GM23338 (cell line): ENCODE data around the gene FAT1. TPM values are rescaled to one million over a fixed set of nuclear protein-coding genes. Genes with fewer than 3 reads are reported as not detected.

Experiments
- ATAC-seq: fragments of 200-7000 bp; cut with Tn5 transposase; 3 replicates; pipeline ENCODE4 v1.9.1; 2020
- DNase-seq: peaks from one replicate; pipeline ENCODE4 v3.0.0-alpha.2; 2015; ENCODE audit warnings: low spot score
- H2AFZ ChIP-seq: fragments of 200-600 bp; sonication (generic); 2 replicates; pipeline ENCODE4 v1.8.0; 2016; ENCODE audit warnings: antibody characterized with exemption, mild to moderate bottlenecking, moderate library complexity
- H3F3A ChIP-seq: fragments of 200-600 bp; sonication (generic); replicated peaks from 2 replicates; pipeline ENCODE4 v1.8.0; 2017; ENCODE audit warnings: antibody characterized with exemption, mixed run types, low read depth
- H3K27ac ChIP-seq: fragments of 200-600 bp; sonication (generic); 2 replicates; pipeline ENCODE4 v1.6.1; 2016; ENCODE audit warnings: low read depth
- H3K27me3 ChIP-seq: fragments of 200-600 bp; sonication (generic); 2 replicates; pipeline ENCODE4 v1.8.0; 2016; ENCODE audit warnings: mild to moderate bottlenecking, mixed run types, moderate library complexity; ENCODE audit not compliant: insufficient read depth
- H3K36me3 ChIP-seq: fragments of 200-600 bp; sonication (generic); 2 replicates; pipeline ENCODE4 v1.8.0; 2016; ENCODE audit warnings: mild to moderate bottlenecking; ENCODE audit not compliant: insufficient read depth
- H3K4me1 ChIP-seq: fragments of 200-600 bp; sonication (generic); 2 replicates; pipeline ENCODE4 v1.8.0; 2016; ENCODE audit warnings: mild to moderate bottlenecking, moderate library complexity; ENCODE audit not compliant: insufficient read depth
- H3K4me2 ChIP-seq: fragments of 200-600 bp; sonication (generic); 2 replicates; pipeline ENCODE4 v1.7.1; 2017; ENCODE audit warnings: mixed run types
- H3K4me3 ChIP-seq: fragments of 200-600 bp; sonication (generic); 2 replicates; pipeline ENCODE4 v1.6.1; 2016; ENCODE audit warnings: mixed run types
- H3K79me2 ChIP-seq: fragments of 200-600 bp; sonication (generic); replicated peaks from 2 replicates; pipeline ENCODE4 v1.8.0; 2017; ENCODE audit warnings: mild to moderate bottlenecking; ENCODE audit not compliant: insufficient read depth
- H3K9me2 ChIP-seq: fragments of 200-600 bp; sonication (generic); 2 replicates; pipeline ENCODE4 v1.8.0; 2017; ENCODE audit not compliant: insufficient read depth
- H4K20me1 ChIP-seq: fragments of 200-600 bp; sonication (generic); replicated peaks from 2 replicates; pipeline ENCODE4 v1.8.0; 2017; ENCODE audit warnings: mild to moderate bottlenecking; ENCODE audit not compliant: insufficient read depth
- H3K27ac Mint-ChIP-seq: 2 replicates; pipeline ENCODE4 v1.8.0; 2020; ENCODE audit warnings: inconsistent platforms, mild to moderate bottlenecking, moderate library complexity, mixed read lengths
- H3K27me3 Mint-ChIP-seq: 3 replicates; pipeline ENCODE4 v1.8.0; 2022; ENCODE audit warnings: low read depth, mild to moderate bottlenecking, moderate library complexity, mixed read lengths, inconsistent platforms; ENCODE audit not compliant: insufficient read depth, poor library complexity
- H3K36me3 Mint-ChIP-seq: 3 replicates; pipeline ENCODE4 v1.8.0; 2021; ENCODE audit warnings: low read depth, mild to moderate bottlenecking, inconsistent platforms, moderate library complexity, mixed read lengths
- H3K4me1 Mint-ChIP-seq: 3 replicates; pipeline ENCODE4 v1.8.0; 2020; ENCODE audit warnings: mild to moderate bottlenecking, inconsistent platforms, mixed read lengths
- H3K4me3 Mint-ChIP-seq: 3 replicates; pipeline ENCODE4 v1.8.0; 2021; ENCODE audit warnings: moderate library complexity, mild to moderate bottlenecking, inconsistent platforms, mixed read lengths
- H3K9me3 Mint-ChIP-seq: 3 replicates; pipeline ENCODE4 v1.8.0; 2020; ENCODE audit warnings: moderate library complexity, mild to moderate bottlenecking, inconsistent platforms, mixed read lengths
- CREB1 ChIP-seq: fragments of 250-450 bp; sonication (Bioruptor Pico); IDR thresholded peaks from 2 replicates; pipeline ENCODE4 v1.5.0; 2020; ENCODE audit warnings: low read depth, mild to moderate bottlenecking, moderate library complexity
- EZH2phosphoT487 ChIP-seq: fragments of 200-600 bp; sonication (generic); IDR thresholded peaks from one replicate; pipeline ENCODE4 v1.8.1; 2018; ENCODE audit warnings: antibody characterized with exemption; ENCODE audit not compliant: unreplicated experiment
- JUNB ChIP-seq: IDR thresholded peaks from one replicate; pipeline ENCODE4 v1.6.1; 2016; ENCODE audit warnings: antibody characterized with exemption; ENCODE audit not compliant: unreplicated experiment
- NANOG ChIP-seq: IDR thresholded peaks from 2 replicates; pipeline ENCODE4 v1.6.1; 2016; ENCODE audit warnings: antibody characterized with exemption, borderline replicate concordance
- POLR2AphosphoS5 ChIP-seq: IDR thresholded peaks from 2 replicates; pipeline ENCODE4 v1.6.1; 2016; ENCODE audit warnings: antibody characterized with exemption, low read depth
- ZNF114 ChIP-seq: fragments of 250-450 bp; sonication (Bioruptor Pico); IDR thresholded peaks from 2 replicates; pipeline ENCODE4 v1.5.0; 2020; ENCODE audit warnings: mild to moderate bottlenecking, moderate library complexity
- ZNF331 ChIP-seq: fragments of 250-450 bp; sonication (Bioruptor Pico); IDR thresholded peaks from 2 replicates; pipeline ENCODE4 v1.5.0; 2020; ENCODE audit warnings: low read depth, mild to moderate bottlenecking, moderate library complexity
- polyA plus RNA-seq: library from polyadenylated mRNA; unstranded; fragments of >200 nt; fragmentation: Nextera tagmentation; extraction: Ambion mirVana; gene quantifications from 2 replicates; pipeline ENCODE4 v1.2.1, GENCODE V29; 2016
- total RNA-seq: library from RNA; depleted of rRNA; stranded (reverse); fragments of >200 nt; shearing (Covaris generic); gene quantifications from 2 replicates; pipeline ENCODE4 v1.2.3, GENCODE V29; 2014
- TF ChIP-seq, protein P1 (sequence below): fragments of 250-450 bp; sonication (Bioruptor Pico); IDR thresholded peaks from 2 replicates; pipeline ENCODE4 v1.5.0; 2020; ENCODE audit warnings: mild to moderate bottlenecking, moderate library complexity
- TF ChIP-seq, protein P2 (sequence below), 2 experiments: fragments of 200-600 bp in 1 of 2; sonication (generic) in 1 of 2; conservative IDR thresholded peaks; 2 replicates each; pipeline versions ENCODE4 v1.5.1 to v1.6.1; 2016 to 2017; ENCODE audit warnings: antibody characterized with exemption in 2 of 2, low read depth in 2 of 2, mild to moderate bottlenecking in 2 of 2, moderate library complexity in 1 of 2
- TF ChIP-seq, protein P3 (sequence below): IDR thresholded peaks from one replicate; pipeline ENCODE4 v1.6.1; 2018; ENCODE audit warnings: antibody characterized with exemption; ENCODE audit not compliant: unreplicated experiment
- TF ChIP-seq, protein P4 (sequence below): IDR thresholded peaks from 2 replicates; pipeline ENCODE4 v1.6.1; 2016; ENCODE audit warnings: antibody characterized with exemption

FAT1 gene
- total and polyA plus RNA-seq, 2 experiments from 2014 or later, result 37.6 to 137 TPM

DNA sequence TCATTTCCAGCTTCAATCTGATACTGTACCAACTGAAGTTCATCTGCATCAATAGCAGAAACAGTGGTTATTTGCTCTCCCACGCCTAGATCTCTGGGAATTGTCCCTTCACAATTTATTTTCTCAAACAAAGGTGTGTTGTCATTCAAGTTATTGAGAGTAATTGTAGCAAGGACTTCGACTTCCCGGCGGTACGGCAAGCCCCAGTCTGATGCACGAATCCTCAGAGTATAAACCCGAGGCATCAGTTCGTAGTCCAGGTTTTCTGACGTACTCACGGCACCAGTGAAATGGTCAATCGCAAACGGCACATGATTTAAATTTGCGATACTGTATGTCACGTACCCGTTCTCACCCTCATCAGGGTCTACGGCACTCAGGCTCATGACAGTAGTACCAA is 15.7 kb downstream of the FAT1 start:
- Histone ChIP-seq H3K9me2 (no peaks in the 10 kb centered on the region), H3F3A (no peaks in the 10 kb centered on the region), H4K20me1 (peaks cover 39% of the 10 kb centered on the region), H2AFZ (no peak overlapping the region), H3K4me2 (no peak overlapping the region), H3K27me3 (no peaks in the 10 kb centered on the region), H3K4me1 (peaks cover 12% of the 10 kb centered on the region), H3K27ac (no peak overlapping the region), H3K36me3 (peaks cover 8% of the 10 kb centered on the region), H3K4me3 (no peak overlapping the region), H3K79me2 (peaks cover 100% of the 10 kb centered on the region)
- Mint-ChIP-seq H3K4me1 (peaks cover 19% of the 10 kb centered on the region), H3K27ac (no peak overlapping the region), H3K36me3 (peaks cover 46% of the 10 kb centered on the region), H3K9me3 (no peaks in the 10 kb centered on the region), H3K4me3 (no peak overlapping the region), H3K27me3 (no peaks in the 10 kb centered on the region)
- TF ChIP-seq POLR2AphosphoS5, result no peak
- TF ChIP-seq CREB1 (CRISPR knock-in tag), result no peak
- TF ChIP-seq, protein P1, sequence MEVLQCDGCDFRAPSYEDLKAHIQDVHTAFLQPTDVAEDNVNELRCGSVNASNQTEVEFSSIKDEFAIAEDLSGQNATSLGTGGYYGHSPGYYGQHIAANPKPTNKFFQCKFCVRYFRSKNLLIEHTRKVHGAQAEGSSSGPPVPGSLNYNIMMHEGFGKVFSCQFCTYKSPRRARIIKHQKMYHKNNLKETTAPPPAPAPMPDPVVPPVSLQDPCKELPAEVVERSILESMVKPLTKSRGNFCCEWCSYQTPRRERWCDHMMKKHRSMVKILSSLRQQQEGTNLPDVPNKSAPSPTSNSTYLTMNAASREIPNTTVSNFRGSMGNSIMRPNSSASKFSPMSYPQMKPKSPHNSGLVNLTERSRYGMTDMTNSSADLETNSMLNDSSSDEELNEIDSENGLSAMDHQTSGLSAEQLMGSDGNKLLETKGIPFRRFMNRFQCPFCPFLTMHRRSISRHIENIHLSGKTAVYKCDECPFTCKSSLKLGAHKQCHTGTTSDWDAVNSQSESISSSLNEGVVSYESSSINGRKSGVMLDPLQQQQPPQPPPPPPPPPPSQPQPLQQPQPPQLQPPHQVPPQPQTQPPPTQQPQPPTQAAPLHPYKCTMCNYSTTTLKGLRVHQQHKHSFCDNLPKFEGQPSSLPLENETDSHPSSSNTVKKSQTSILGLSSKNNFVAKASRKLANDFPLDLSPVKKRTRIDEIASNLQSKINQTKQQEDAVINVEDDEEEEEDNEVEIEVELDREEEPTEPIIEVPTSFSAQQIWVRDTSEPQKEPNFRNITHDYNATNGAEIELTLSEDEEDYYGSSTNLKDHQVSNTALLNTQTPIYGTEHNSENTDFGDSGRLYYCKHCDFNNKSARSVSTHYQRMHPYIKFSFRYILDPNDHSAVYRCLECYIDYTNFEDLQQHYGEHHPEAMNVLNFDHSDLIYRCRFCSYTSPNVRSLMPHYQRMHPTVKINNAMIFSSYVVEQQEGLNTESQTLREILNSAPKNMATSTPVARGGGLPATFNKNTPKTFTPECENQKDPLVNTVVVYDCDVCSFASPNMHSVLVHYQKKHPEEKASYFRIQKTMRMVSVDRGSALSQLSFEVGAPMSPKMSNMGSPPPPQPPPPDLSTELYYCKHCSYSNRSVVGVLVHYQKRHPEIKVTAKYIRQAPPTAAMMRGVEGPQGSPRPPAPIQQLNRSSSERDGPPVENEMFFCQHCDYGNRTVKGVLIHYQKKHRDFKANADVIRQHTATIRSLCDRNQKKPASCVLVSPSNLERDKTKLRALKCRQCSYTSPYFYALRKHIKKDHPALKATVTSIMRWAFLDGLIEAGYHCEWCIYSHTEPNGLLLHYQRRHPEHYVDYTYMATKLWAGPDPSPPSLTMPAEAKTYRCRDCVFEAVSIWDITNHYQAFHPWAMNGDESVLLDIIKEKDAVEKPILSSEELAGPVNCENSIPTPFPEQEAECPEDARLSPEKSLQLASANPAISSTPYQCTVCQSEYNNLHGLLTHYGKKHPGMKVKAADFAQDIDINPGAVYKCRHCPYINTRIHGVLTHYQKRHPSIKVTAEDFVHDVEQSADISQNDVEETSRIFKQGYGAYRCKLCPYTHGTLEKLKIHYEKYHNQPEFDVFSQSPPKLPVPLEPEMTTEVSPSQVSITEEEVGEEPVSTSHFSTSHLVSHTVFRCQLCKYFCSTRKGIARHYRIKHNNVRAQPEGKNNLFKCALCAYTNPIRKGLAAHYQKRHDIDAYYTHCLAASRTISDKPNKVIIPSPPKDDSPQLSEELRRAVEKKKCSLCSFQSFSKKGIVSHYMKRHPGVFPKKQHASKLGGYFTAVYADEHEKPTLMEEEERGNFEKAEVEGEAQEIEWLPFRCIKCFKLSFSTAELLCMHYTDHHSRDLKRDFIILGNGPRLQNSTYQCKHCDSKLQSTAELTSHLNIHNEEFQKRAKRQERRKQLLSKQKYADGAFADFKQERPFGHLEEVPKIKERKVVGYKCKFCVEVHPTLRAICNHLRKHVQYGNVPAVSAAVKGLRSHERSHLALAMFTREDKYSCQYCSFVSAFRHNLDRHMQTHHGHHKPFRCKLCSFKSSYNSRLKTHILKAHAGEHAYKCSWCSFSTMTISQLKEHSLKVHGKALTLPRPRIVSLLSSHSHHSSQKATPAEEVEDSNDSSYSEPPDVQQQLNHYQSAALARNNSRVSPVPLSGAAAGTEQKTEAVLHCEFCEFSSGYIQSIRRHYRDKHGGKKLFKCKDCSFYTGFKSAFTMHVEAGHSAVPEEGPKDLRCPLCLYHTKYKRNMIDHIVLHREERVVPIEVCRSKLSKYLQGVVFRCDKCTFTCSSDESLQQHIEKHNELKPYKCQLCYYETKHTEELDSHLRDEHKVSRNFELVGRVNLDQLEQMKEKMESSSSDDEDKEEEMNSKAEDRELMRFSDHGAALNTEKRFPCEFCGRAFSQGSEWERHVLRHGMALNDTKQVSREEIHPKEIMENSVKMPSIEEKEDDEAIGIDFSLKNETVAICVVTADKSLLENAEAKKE, result no peak
- no peak for TF ChIP-seq NANOG
- ATAC-seq (no peak), DNase-seq (no peak)

DNA sequence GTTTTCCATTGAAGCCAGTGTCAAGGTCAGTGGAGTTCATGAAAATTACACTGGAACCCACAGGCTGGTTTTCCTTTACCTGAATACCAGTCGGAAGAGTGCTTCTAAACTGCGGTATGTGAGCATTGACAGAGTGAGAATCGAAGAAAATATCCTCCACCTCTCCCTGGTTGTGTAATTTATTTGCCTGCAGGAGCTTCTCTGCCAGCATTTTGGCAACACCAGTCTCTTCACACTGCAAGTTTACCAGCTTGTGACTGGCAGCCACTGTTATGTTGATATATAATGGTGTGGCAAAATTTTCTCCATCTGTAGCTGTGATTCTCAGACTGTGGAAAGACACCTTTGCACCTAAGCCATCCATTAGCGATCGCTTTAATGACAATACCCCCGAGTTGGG is 16.1 kb downstream of the FAT1 start:
- no peak overlapping the region for H3K4me3 Mint-ChIP-seq
- Histone ChIP-seq H3K4me2 (no peak overlapping the region), H3K36me3 (peaks cover 8% of the 10 kb centered on the region), H3K4me3 (no peak overlapping the region), H3K9me2 (no peaks in the 10 kb centered on the region), H3F3A (no peaks in the 10 kb centered on the region), H4K20me1 (peaks cover 43% of the 10 kb centered on the region), H3K79me2 (peaks cover 100% of the 10 kb centered on the region), H3K27me3 (no peaks in the 10 kb centered on the region), H3K4me1 (peaks cover 15% of the 10 kb centered on the region), H3K27ac (no peak overlapping the region), H2AFZ (no peak overlapping the region)
- no peaks in the 10 kb centered on the region for H3K9me3 Mint-ChIP-seq
- H3K36me3 Mint-ChIP-seq, result peaks cover 47% of the 10 kb centered on the region
- H3K27ac Mint-ChIP-seq, result no peak overlapping the region
- H3K27me3 Mint-ChIP-seq, result no peaks in the 10 kb centered on the region
- H3K4me1 Mint-ChIP-seq, result peaks cover 19% of the 10 kb centered on the region
- DNase-seq (no peak), ATAC-seq (no peak)
- TF ChIP-seq, protein P2, sequence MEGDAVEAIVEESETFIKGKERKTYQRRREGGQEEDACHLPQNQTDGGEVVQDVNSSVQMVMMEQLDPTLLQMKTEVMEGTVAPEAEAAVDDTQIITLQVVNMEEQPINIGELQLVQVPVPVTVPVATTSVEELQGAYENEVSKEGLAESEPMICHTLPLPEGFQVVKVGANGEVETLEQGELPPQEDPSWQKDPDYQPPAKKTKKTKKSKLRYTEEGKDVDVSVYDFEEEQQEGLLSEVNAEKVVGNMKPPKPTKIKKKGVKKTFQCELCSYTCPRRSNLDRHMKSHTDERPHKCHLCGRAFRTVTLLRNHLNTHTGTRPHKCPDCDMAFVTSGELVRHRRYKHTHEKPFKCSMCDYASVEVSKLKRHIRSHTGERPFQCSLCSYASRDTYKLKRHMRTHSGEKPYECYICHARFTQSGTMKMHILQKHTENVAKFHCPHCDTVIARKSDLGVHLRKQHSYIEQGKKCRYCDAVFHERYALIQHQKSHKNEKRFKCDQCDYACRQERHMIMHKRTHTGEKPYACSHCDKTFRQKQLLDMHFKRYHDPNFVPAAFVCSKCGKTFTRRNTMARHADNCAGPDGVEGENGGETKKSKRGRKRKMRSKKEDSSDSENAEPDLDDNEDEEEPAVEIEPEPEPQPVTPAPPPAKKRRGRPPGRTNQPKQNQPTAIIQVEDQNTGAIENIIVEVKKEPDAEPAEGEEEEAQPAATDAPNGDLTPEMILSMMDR (conservative IDR thresholded peaks at IDR 0.05; ENCODE audit: low read depth in 2 of 2), result no peak
- TF ChIP-seq ZNF114 (CRISPR knock-in tag), result no peak
- no peak for TF ChIP-seq JUNB
- TF ChIP-seq, protein P3, sequence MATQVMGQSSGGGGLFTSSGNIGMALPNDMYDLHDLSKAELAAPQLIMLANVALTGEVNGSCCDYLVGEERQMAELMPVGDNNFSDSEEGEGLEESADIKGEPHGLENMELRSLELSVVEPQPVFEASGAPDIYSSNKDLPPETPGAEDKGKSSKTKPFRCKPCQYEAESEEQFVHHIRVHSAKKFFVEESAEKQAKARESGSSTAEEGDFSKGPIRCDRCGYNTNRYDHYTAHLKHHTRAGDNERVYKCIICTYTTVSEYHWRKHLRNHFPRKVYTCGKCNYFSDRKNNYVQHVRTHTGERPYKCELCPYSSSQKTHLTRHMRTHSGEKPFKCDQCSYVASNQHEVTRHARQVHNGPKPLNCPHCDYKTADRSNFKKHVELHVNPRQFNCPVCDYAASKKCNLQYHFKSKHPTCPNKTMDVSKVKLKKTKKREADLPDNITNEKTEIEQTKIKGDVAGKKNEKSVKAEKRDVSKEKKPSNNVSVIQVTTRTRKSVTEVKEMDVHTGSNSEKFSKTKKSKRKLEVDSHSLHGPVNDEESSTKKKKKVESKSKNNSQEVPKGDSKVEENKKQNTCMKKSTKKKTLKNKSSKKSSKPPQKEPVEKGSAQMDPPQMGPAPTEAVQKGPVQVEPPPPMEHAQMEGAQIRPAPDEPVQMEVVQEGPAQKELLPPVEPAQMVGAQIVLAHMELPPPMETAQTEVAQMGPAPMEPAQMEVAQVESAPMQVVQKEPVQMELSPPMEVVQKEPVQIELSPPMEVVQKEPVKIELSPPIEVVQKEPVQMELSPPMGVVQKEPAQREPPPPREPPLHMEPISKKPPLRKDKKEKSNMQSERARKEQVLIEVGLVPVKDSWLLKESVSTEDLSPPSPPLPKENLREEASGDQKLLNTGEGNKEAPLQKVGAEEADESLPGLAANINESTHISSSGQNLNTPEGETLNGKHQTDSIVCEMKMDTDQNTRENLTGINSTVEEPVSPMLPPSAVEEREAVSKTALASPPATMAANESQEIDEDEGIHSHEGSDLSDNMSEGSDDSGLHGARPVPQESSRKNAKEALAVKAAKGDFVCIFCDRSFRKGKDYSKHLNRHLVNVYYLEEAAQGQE, result no peak
- TF ChIP-seq EZH2phosphoT487, result no peak
- no peak for TF ChIP-seq ZNF331
- TF ChIP-seq, protein P4, sequence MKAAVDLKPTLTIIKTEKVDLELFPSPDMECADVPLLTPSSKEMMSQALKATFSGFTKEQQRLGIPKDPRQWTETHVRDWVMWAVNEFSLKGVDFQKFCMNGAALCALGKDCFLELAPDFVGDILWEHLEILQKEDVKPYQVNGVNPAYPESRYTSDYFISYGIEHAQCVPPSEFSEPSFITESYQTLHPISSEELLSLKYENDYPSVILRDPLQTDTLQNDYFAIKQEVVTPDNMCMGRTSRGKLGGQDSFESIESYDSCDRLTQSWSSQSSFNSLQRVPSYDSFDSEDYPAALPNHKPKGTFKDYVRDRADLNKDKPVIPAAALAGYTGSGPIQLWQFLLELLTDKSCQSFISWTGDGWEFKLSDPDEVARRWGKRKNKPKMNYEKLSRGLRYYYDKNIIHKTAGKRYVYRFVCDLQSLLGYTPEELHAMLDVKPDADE, result no peak
